KOPT-K1 (cell line): ENCODE measurements around the gene BCAN.
"Not testable (repeated sequence)": the region's sequence is repeated elsewhere in the genome, so short reads cannot be mapped to it uniquely, and the experiment has no call there.

Experiments used
- H3K27ac ChIP-seq: fragments of 200-600 bp; sonication (generic); 2 replicates; pipeline ENCODE4 v1.5.1; 2016; ENCODE audit warnings: antibody characterized with exemption, mild to moderate bottlenecking, low read depth, low read length; ENCODE audit not compliant: poor library complexity, severe bottlenecking
- H3K36me3 ChIP-seq: fragments of 200-600 bp; sonication (generic); 2 replicates; pipeline ENCODE4 v1.5.1; 2017; ENCODE audit warnings: antibody characterized with exemption, mild to moderate bottlenecking, low read length, moderate library complexity; ENCODE audit not compliant: insufficient read depth
- H3K9me3 ChIP-seq: fragments of 200-600 bp; sonication (generic); 2 replicates; pipeline ENCODE4 v1.5.1; 2017; ENCODE audit warnings: antibody characterized with exemption, low read length, mild to moderate bottlenecking; ENCODE audit not compliant: insufficient read depth, poor library complexity, severe bottlenecking

BCAN gene

GRCh38 chr1:156602557-156602993 lies 39.3 kb upstream of the BCAN start:
- H3K27ac ChIP-seq: no peak overlapping the region
- peaks cover 15% of the 10 kb centered on the region for H3K36me3 ChIP-seq
- H3K9me3 ChIP-seq: no peaks in the 10 kb centered on the region

GRCh38 chr1:156607344-156607743 lies 34.6 kb upstream of the BCAN start:
- H3K9me3 ChIP-seq, H3K27ac ChIP-seq, H3K36me3 ChIP-seq: not testable (repeated sequence)

- no peaks in the 10 kb centered on the region for H3K36me3 ChIP-seq
- H3K9me3 ChIP-seq: no peaks in the 10 kb centered on the region
- H3K27ac ChIP-seq: no peak overlapping the region
Observed at GRCh38 chr1:156608036-156608674, 33.8 kb upstream of the BCAN start.

GRCh38 chr1:156608981-156609380 lies 32.9 kb upstream of the BCAN start:
- Histone ChIP-seq H3K9me3 (no peaks in the 10 kb centered on the region), H3K27ac (no peak overlapping the region), H3K36me3 (no peaks in the 10 kb centered on the region)

GRCh38 chr1:156610072-156610471 lies 31.8 kb upstream of the BCAN start:
- H3K27ac ChIP-seq, H3K36me3 ChIP-seq, H3K9me3 ChIP-seq: not testable (repeated sequence)

GRCh38 chr1:156612666-156613065 lies 29.3 kb upstream of the BCAN start:
- H3K27ac ChIP-seq: no peak overlapping the region
- H3K9me3 ChIP-seq: no peaks in the 10 kb centered on the region
- H3K36me3 ChIP-seq: no peaks in the 10 kb centered on the region

- Histone ChIP-seq H3K9me3 (no peaks in the 10 kb centered on the region), H3K36me3 (no peaks in the 10 kb centered on the region), H3K27ac (no peak overlapping the region)
Observed at GRCh38 chr1:156615946-156616345, 26.0 kb upstream of the BCAN start.

- H3K36me3 ChIP-seq: no peaks in the 10 kb centered on the region
- no peak overlapping the region for H3K27ac ChIP-seq
- no peaks in the 10 kb centered on the region for H3K9me3 ChIP-seq
Observed at GRCh38 chr1:156616463-156616862, 25.5 kb upstream of the BCAN start.

- Histone ChIP-seq H3K36me3 (no peaks in the 10 kb centered on the region), H3K9me3 (no peaks in the 10 kb centered on the region), H3K27ac (no peak within 1 kb of the TSS)
Observed at GRCh38 chr1:156618853-156619581, 22.9 kb upstream of the BCAN start, which contains the start of gene HAPLN2. TSS of gene HAPLN2 (plus strand) at chr1:156619415. CDS start at chr1:156623491, 4,076 bp downstream.

GRCh38 chr1:156619582-156619955 lies 22.3 kb upstream of the BCAN start:
- Histone ChIP-seq H3K36me3 (no peaks in the 10 kb centered on the region), H3K27ac (no peak overlapping the region)

GRCh38 chr1:156622581-156623297 lies 19.2 kb upstream of the BCAN start:
- H3K9me3 ChIP-seq: no peaks in the 10 kb centered on the region
- H3K27ac ChIP-seq: no peak overlapping the region
- H3K36me3 ChIP-seq: no peaks in the 10 kb centered on the region

More at GRCh38 chr1:156619582-156619955, 22.3 kb upstream of the BCAN start:
- H3K9me3 ChIP-seq: no peaks in the 10 kb centered on the region

- Histone ChIP-seq H3K36me3 (no peaks in the 10 kb centered on the region), H3K9me3 (no peaks in the 10 kb centered on the region), H3K27ac (no peak overlapping the region)
Observed at GRCh38 chr1:156623946-156624813, 17.7 kb upstream of the BCAN start.

- Histone ChIP-seq H3K36me3 (no peaks in the 10 kb centered on the region), H3K27ac (no peak overlapping the region), H3K9me3 (no peaks in the 10 kb centered on the region)
Observed at GRCh38 chr1:156624814-156625435, 17.0 kb upstream of the BCAN start.

GRCh38 chr1:156625436-156626078 lies 16.4 kb upstream of the BCAN start:
- Histone ChIP-seq H3K9me3 (no peaks in the 10 kb centered on the region), H3K27ac (no peak overlapping the region), H3K36me3 (no peaks in the 10 kb centered on the region)
